ENCODE results near the gene TAF11L14. TPM values are rescaled to one million over a fixed set of nuclear protein-coding genes. Genes with fewer than 3 reads are reported as not detected.

Gene TAF11L14
- total RNA-seq, 1 donor from 2014 or later: not detected

Other genes with a start within 250 kb of the TAF11L14 start
- not detected in 2 replicates for gene TAF11L2, start 136.2 kb upstream of the TAF11L14 start, total RNA-seq
- gene TAF11L3, start 116.1 kb upstream of the TAF11L14 start, total RNA-seq: not detected in 2 replicates
- gene TAF11L4, start 112.7 kb upstream of the TAF11L14 start, total RNA-seq: not detected in 2 replicates
- not detected in 2 replicates for gene TAF11L5, start 109.2 kb upstream of the TAF11L14 start, total RNA-seq
- not detected in 2 replicates for gene TAF11L6, start 105.8 kb upstream of the TAF11L14 start, total RNA-seq
- gene TAF11L7, start 48.7 kb upstream of the TAF11L14 start, total RNA-seq: not detected in 2 replicates
- not detected in 2 replicates for gene TAF11L8, start 43.5 kb upstream of the TAF11L14 start, total RNA-seq
- not detected in 2 replicates for gene TAF11L9, start 40.1 kb upstream of the TAF11L14 start, total RNA-seq
- not detected in 2 replicates for gene TAF11L10, start 36.6 kb upstream of the TAF11L14 start, total RNA-seq
- gene TAF11L11, start 30.3 kb upstream of the TAF11L14 start, total RNA-seq: not detected in 2 replicates
- gene TAF11L12, start 24.1 kb upstream of the TAF11L14 start, total RNA-seq: not detected in 2 replicates
- gene TAF11L13, start 2.4 kb upstream of the TAF11L14 start, total RNA-seq: not detected in 2 replicates

Measured in activated T-helper 1 cell treated with anti-CD3 and anti-CD28 coated beads, Interleukin-12 subunit alpha, Interleukin-12 subunit beta, Interleukin-2, Interleukin-4 antibody, amounts not matched to agents 30 ng/mL and 10 ng/mL and 1 ng/mL, durations not matched to agents 14 hours and 24 hours and 36 hours (primary cell).